HepG2 (cell line): ENCODE results near the gene RNASE7. TPM values are rescaled to one million over a fixed set of nuclear protein-coding genes. Genes with fewer than 3 reads are reported as not detected.

Experiments used
- ASH2L ChIP-seq: fragments of 300-600, 200-600 bp; sonication (generic); IDR thresholded peaks from 2 replicates; pipeline ENCODE4 v1.7.0; 2017; ENCODE audit warnings: low read depth, mild to moderate bottlenecking, moderate library complexity, mixed read lengths, low read length; ENCODE audit not compliant: insufficient read length
- ATRX ChIP-seq: sonication (generic); formaldehyde crosslinking; IDR thresholded peaks from 2 replicates; pipeline ENCODE4 v1.4.0; 2020; ENCODE audit warnings: missing genetic modification reagents, borderline replicate concordance
- CENPX ChIP-seq: sonication (generic); formaldehyde crosslinking; IDR thresholded peaks from 2 replicates; pipeline ENCODE4 v1.9.0; 2021; ENCODE audit warnings: mild to moderate bottlenecking, missing genetic modification reagents, moderate library complexity
- FOSL2 ChIP-seq: sonication (generic); formaldehyde crosslinking; IDR thresholded peaks from 2 replicates; pipeline ENCODE4 v1.4.0; 2020; ENCODE audit warnings: missing genetic modification reagents
- FOXM1 ChIP-seq: sonication (generic); formaldehyde crosslinking; IDR thresholded peaks from 2 replicates; pipeline ENCODE4 v1.5.0; 2020; ENCODE audit warnings: missing genetic modification reagents
- HNRNPLL ChIP-seq: fragments of 200-400 bp; formaldehyde crosslinking; IDR thresholded peaks from 2 replicates; pipeline ENCODE4 v1.6.1; 2017; ENCODE audit warnings: mild to moderate bottlenecking, low read depth, low read length; ENCODE audit not compliant: poor library complexity, severe bottlenecking
- KAT8 ChIP-seq: IDR thresholded peaks from 2 replicates; pipeline ENCODE4 v1.6.1; 2016; ENCODE audit warnings: missing genetic modification reagents, missing compliant biosample characterization
- KLF9 ChIP-seq: IDR thresholded peaks from 2 replicates; pipeline ENCODE4 v1.6.1; 2016; ENCODE audit warnings: low read depth
- NFIC ChIP-seq: IDR thresholded peaks from 2 replicates; pipeline ENCODE4 v1.6.1; 2012; ENCODE audit warnings: mild to moderate bottlenecking, low read length, inconsistent platforms
- POGZ ChIP-seq: sonication (generic); formaldehyde crosslinking; IDR thresholded peaks from 2 replicates; pipeline ENCODE4 v1.4.0; 2020; ENCODE audit warnings: mild to moderate bottlenecking, missing genetic modification reagents
- SALL1 ChIP-seq: sonication (generic); formaldehyde crosslinking; IDR thresholded peaks from 2 replicates; pipeline ENCODE4 v1.8.0; 2022; ENCODE audit warnings: mild to moderate bottlenecking, missing genetic modification reagents
- TGIF2 ChIP-seq: IDR thresholded peaks from 2 replicates; pipeline ENCODE4 v1.6.1; 2016; ENCODE audit warnings: control low read depth, missing compliant biosample characterization
- YEATS2 ChIP-seq: sonication (generic); formaldehyde crosslinking; IDR thresholded peaks from 2 replicates; pipeline ENCODE4 v1.4.0; 2020; ENCODE audit warnings: missing genetic modification reagents, borderline replicate concordance
- ZBTB8A ChIP-seq: sonication (generic); formaldehyde crosslinking; IDR thresholded peaks from 2 replicates; pipeline ENCODE4 v1.4.0; 2020; ENCODE audit warnings: mild to moderate bottlenecking, low read depth, missing genetic modification reagents, borderline replicate concordance
- ZNF446 ChIP-seq: sonication (generic); formaldehyde crosslinking; IDR thresholded peaks from 2 replicates; pipeline ENCODE4 v1.5.0; 2020; ENCODE audit warnings: mild to moderate bottlenecking, missing genetic modification reagents
- ZNF550 ChIP-seq: sonication (generic); formaldehyde crosslinking; IDR thresholded peaks from 2 replicates; pipeline ENCODE4 v1.4.0; 2020; ENCODE audit warnings: mild to moderate bottlenecking, missing genetic modification reagents, borderline replicate concordance
- ZNF570 ChIP-seq: sonication (generic); formaldehyde crosslinking; IDR thresholded peaks from 2 replicates; pipeline ENCODE4 v1.4.0; 2020; ENCODE audit warnings: mild to moderate bottlenecking, missing genetic modification reagents, borderline replicate concordance
- ZNF605 ChIP-seq: sonication (generic); formaldehyde crosslinking; IDR thresholded peaks from 2 replicates; pipeline ENCODE4 v1.8.0; 2022; ENCODE audit warnings: mild to moderate bottlenecking, missing genetic modification reagents
- ZNF616 ChIP-seq: sonication (generic); formaldehyde crosslinking; IDR thresholded peaks from 2 replicates; pipeline ENCODE4 v1.5.0; 2020; ENCODE audit warnings: low read depth, mild to moderate bottlenecking, missing genetic modification reagents
- ZNF720 ChIP-seq: sonication (generic); formaldehyde crosslinking; IDR thresholded peaks from 2 replicates; pipeline ENCODE4 v1.4.0; 2020; ENCODE audit warnings: missing genetic modification reagents
- polyA plus RNA-seq, 8 experiments: library from polyadenylated mRNA; depleted of rRNA in 3 of 8; stranded (reverse) in 7 of 8; unstranded in 1 of 8; fragments of >200 nt; fragmentation: Illumina TruSeq in 4 of 8; extraction: Trizol in 4 of 8; gene quantifications; 2 replicates each; pipeline versions ENCODE4 v1.2.1 to v1.2.3, GENCODE V29; 2011 to 2016; ENCODE audit warnings: low read depth in 4 of 8, missing spikeins in 1 of 8, mixed read lengths in 1 of 8; ENCODE audit not compliant: insufficient read depth in 1 of 8
- total RNA-seq, 5 experiments: library from RNA; depleted of rRNA; stranded (reverse); fragments of >200 nt; fragmentation: Illumina TruSeq; extraction: Trizol; gene quantifications; 2 replicates each; pipeline ENCODE4 v1.2.3, GENCODE V29; 2016; ENCODE audit warnings: low read depth in 1 of 5
- TF ChIP-seq, protein P1 (sequence below): IDR thresholded peaks from 2 replicates; pipeline ENCODE4 v1.6.1; 2016; ENCODE audit warnings: low read depth, missing genetic modification reagents, missing compliant biosample characterization
- TF ChIP-seq, protein P2 (sequence below): sonication (generic); formaldehyde crosslinking; IDR thresholded peaks from 2 replicates; pipeline ENCODE4 v1.9.0; 2022; ENCODE audit warnings: low read depth, missing genetic modification reagents
- TF ChIP-seq, protein P3 (sequence below): sonication (generic); formaldehyde crosslinking; IDR thresholded peaks from 2 replicates; pipeline ENCODE4 v1.4.0; 2020; ENCODE audit warnings: missing genetic modification reagents
- TF ChIP-seq, protein P4 (sequence below): sonication (generic); formaldehyde crosslinking; IDR thresholded peaks from 2 replicates; pipeline ENCODE4 v1.8.1; 2023; ENCODE audit warnings: missing genetic modification reagents, mild to moderate bottlenecking, borderline replicate concordance

RNASE7 gene
- total and polyA plus RNA-seq, 2 of the 13 experiments (the other 11 are each of a cell fraction or from before 2014, with no cell fraction given): 0.04 TPM; not detected in 1

DNA sequence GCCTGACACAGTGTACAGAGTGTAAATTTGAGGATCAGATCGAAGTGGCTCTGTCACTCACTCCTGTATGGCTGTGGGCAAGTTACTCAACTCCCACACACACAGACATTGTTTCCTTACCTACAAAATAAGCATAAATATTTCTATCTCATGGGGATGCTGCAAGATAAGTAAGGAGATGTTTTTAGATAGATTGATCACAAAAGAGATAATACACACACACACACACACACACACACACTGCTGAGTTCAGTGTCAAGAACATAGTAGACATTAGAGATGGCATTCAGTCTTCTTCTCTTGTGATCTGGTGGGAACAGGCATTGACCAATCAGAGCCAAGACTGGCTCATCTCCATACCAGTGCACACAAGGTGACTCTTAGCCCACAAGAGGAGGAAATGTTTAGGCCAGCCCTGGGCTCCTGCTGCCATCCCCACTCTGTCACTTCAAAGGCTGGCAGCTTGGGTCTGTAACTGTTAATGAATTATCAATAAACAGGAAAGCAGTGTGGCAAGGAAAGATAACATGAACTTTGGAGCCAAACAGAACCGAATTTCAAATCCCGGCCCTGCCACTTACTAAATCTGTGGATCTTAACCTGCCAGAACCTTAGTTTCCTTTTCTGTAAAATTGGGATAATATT, 12.1 kb downstream of the RNASE7 start (continued):
- TF ChIP-seq TGIF2 (CRISPR knock-in tag) (no peak), ZNF720 (CRISPR knock-in tag) (no peak), KAT8 (CRISPR knock-in tag) (peak; percentile 83), ZNF616 (CRISPR knock-in tag) (no peak), POGZ (CRISPR knock-in tag) (peak; percentile 56), SALL1 (CRISPR knock-in tag) (peak; percentile 99), ZBTB8A (no peak), ATRX (no peak), FOSL2 (CRISPR knock-in tag) (peak; percentile 73), ZNF605 (peak; percentile 98), YEATS2 (CRISPR knock-in tag) (peak; percentile 40; the same call in 1 of the 2 replicates), KLF9 (CRISPR knock-in tag) (no peak), ZNF570 (CRISPR knock-in tag) (peak; percentile 61; the same call in 1 of the 2 replicates), CENPX (CRISPR knock-in tag) (no peak), NFIC (peak; percentile 94), ZNF446 (0 out of 2 replicates have a peak, but pooled peaks have one; percentile 18), ZNF550 (no peak), FOXM1 (CRISPR knock-in tag) (no peak), ASH2L (peak; percentile 98), HNRNPLL (no peak)
- TF ChIP-seq, protein P1, sequence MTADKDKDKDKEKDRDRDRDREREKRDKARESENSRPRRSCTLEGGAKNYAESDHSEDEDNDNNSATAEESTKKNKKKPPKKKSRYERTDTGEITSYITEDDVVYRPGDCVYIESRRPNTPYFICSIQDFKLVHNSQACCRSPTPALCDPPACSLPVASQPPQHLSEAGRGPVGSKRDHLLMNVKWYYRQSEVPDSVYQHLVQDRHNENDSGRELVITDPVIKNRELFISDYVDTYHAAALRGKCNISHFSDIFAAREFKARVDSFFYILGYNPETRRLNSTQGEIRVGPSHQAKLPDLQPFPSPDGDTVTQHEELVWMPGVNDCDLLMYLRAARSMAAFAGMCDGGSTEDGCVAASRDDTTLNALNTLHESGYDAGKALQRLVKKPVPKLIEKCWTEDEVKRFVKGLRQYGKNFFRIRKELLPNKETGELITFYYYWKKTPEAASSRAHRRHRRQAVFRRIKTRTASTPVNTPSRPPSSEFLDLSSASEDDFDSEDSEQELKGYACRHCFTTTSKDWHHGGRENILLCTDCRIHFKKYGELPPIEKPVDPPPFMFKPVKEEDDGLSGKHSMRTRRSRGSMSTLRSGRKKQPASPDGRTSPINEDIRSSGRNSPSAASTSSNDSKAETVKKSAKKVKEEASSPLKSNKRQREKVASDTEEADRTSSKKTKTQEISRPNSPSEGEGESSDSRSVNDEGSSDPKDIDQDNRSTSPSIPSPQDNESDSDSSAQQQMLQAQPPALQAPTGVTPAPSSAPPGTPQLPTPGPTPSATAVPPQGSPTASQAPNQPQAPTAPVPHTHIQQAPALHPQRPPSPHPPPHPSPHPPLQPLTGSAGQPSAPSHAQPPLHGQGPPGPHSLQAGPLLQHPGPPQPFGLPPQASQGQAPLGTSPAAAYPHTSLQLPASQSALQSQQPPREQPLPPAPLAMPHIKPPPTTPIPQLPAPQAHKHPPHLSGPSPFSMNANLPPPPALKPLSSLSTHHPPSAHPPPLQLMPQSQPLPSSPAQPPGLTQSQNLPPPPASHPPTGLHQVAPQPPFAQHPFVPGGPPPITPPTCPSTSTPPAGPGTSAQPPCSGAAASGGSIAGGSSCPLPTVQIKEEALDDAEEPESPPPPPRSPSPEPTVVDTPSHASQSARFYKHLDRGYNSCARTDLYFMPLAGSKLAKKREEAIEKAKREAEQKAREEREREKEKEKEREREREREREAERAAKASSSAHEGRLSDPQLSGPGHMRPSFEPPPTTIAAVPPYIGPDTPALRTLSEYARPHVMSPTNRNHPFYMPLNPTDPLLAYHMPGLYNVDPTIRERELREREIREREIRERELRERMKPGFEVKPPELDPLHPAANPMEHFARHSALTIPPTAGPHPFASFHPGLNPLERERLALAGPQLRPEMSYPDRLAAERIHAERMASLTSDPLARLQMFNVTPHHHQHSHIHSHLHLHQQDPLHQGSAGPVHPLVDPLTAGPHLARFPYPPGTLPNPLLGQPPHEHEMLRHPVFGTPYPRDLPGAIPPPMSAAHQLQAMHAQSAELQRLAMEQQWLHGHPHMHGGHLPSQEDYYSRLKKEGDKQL: peak; percentile 76
- TF ChIP-seq, protein P2, sequence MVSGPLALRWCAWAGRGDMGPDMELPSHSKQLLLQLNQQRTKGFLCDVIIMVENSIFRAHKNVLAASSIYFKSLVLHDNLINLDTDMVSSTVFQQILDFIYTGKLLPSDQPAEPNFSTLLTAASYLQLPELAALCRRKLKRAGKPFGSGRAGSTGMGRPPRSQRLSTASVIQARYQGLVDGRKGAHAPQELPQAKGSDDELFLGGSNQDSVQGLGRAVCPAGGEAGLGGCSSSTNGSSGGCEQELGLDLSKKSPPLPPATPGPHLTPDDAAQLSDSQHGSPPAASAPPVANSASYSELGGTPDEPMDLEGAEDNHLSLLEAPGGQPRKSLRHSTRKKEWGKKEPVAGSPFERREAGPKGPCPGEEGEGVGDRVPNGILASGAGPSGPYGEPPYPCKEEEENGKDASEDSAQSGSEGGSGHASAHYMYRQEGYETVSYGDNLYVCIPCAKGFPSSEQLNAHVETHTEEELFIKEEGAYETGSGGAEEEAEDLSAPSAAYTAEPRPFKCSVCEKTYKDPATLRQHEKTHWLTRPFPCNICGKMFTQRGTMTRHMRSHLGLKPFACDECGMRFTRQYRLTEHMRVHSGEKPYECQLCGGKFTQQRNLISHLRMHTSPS (CRISPR knock-in tag): peak; percentile 95
- TF ChIP-seq, protein P3, sequence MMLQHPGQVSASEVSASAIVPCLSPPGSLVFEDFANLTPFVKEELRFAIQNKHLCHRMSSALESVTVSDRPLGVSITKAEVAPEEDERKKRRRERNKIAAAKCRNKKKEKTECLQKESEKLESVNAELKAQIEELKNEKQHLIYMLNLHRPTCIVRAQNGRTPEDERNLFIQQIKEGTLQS (CRISPR knock-in tag): no peak; the same call in 1 of the 2 replicates
- TF ChIP-seq, protein P4, sequence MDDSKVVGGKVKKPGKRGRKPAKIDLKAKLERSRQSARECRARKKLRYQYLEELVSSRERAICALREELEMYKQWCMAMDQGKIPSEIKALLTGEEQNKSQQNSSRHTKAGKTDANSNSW: no peak
